Stimulated activated CD4-positive, alpha-beta T cell treated with anti-CD3 and anti-CD28 coated beads, Interleukin-15, amount 100 ng/mL, for 48 hours (primary cell): ENCODE measurements around the gene GPR17.

Source experiments
- DNase-seq, 2 donors: peaks; one replicate each; pipeline ENCODE4 v3.0.0-alpha.2; 2020; ENCODE audit warnings: low read depth in 2 of 2

The GPR17 gene

DNA sequence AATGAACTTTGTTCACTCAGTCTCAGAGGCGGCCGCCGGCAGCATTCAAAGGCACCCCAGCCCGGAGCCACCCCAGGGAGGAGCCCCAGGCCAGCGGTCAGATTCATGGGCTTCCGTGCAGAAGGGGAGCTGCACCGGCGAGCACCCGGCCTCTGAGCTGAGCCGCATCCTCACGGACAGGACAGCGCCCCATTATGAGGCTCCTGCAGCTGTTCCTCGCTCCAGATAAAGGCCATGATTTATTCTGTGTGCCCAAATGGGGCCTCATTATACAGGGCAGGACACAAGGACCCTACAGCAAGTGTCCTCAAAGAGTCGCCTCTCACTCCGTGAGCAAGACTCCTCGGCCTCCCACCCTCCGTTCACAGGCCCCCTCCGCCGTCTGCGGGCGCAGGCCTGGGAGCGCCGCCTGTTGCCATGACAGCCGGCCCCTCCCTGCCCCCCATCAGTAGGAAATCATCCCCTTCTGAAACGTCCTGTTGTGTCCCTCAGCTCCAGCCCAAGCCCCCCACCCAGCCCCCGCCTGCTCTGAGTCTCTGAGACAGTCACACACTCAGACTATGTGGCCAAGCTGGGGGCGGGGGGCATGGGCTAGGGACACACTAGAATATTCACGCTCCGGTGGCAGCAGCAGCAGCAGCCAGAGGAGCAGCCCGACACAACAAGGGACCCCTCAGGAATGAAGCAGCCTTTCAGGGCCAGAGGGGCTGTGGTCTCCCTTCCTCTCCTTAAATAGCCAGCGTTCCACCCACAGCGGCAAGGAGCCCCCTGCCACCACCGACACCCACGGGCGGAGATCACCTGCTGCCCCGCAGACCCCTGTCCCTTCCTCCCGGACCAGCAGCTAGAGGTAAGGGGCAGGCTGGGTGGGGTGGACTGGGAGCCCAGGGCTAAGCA is at the start of gene GPR17:
TSS of gene GPR17 (plus strand) at position 759 of the 897 bp plus-strand sequence. CDS start 4,583 bp downstream, outside the sequence.
- DNase-seq: no peak

DNA sequence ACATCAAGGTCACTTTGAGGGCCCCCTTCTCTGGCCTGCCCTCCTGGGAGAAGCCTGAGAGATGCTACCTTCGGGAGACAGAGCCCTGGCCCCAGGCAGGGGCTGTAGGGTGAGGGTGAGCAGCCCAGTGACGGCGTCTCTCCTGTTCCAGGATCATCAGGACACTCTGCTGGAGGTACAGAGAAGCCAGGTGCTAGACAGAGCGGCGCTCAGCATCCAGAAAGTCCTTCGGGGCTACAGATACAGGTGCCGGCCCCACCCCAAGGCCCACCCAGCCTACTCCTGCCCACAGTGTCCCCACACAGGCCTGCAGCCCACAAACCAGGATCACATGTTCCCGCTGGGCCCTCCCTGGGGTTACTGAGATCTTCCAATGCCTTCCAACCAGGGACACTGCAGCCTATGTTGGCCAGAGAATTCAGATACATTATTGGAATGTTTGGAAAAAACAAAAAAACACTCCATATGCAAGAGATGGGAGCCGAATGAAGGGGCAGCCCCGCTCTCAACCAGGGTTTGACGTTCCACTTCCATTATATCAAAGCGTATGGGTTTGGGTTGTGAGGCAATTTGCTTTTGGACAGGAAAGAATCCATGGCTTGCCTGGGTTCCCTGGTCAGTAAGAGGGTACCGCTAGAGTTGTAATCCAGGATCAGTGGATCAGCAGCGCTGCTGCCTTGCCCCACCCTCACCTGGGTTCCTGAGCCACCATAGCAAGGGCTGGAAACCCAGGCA is 49.5 kb upstream of the GPR17 start:
- DNase-seq: no peak

GRCh38 chr2:127597046-127597983 is 48.6 kb upstream of the GPR17 start:
- DNase-seq: no peak

DNA sequence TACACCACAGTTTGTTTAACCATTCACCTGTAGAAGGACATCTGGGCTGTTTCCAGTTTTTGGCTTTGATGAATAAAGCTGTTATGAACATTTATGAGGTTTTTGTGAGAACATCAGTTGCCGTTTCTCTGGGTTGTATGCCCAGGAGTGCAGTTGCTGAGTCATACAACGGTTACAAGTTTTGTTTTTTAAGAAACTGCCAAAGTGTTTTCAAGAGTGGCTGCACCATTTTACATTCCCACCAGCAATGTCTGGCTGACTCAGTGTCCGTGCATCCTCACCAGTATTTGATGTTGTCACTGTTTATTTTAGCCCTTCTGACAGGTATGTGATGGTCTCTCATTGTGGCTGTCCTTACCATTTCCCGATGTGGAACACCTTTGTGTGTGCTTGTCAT is 48.0 kb upstream of the GPR17 start:
- no peak for DNase-seq

DNA sequence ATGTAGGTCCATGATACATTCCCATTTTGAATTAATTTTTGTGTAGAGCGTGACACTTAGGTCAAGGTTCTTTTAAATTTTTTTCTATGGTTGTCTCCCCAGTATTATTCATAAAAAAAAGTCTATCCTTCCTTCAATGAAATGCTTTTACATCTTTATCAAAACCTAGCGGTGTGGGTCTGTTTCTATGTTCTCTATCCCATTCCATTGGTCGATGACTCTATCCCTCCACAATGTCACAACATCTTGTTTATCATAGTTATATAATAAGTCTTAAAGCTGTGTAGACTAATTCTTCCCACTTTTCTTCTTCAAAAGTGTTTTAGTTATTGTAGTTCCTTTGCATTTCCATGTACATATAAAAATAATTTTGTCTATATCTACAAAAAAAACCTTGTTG is 47.2 kb upstream of the GPR17 start:
- no peak for DNase-seq

DNA sequence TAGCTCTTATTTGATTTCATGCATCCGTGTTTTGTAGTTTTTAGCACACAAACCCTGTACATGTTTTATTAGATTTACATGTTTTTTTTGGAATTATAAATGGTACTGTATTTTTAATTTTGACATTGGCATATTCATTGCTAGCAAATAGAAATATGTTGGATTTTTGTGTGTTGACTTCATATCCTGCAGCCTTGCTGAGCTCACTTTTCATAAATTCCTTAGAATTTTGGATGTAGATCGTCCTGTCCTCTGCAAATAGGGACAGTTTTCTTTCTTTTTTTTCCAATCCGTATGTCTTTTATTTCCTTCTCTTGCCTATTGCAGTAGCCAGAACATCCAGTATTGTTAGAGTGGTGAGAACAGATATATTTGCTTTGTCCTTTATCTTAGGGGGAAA is 46.7 kb upstream of the GPR17 start:
- no peak for DNase-seq

DNA sequence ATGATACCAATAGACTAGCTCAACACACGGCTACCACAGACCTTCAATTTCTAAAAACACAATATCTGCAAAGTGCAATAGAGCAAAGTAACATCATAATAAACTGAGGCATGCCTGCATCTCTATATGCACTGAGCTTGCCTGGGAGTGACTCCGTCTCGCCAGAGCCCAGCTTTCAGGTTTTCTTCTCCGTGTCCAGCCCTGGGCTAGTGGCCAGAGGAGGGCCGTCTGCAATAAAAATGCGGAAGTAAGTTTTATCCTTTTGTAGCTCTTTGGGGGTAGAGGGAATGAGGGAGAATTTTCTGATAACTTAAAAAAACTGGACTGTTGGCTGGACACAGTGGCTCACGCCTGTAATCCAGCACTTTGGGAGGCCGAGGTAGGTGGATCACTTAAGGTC is 41.0 kb upstream of the GPR17 start:
- DNase-seq: no peak

GRCh38 chr2:127605691-127606263 is 40.2 kb upstream of the GPR17 start:
- DNase-seq: no peak

GRCh38 chr2:127606625-127607398 is 39.1 kb upstream of the GPR17 start:
- no peak for DNase-seq

GRCh38 chr2:127607399-127607908 is 38.5 kb upstream of the GPR17 start:
- no peak for DNase-seq

GRCh38 chr2:127608061-127609030 is 37.6 kb upstream of the GPR17 start:
- DNase-seq: no peak

GRCh38 chr2:127609031-127609751 is 36.8 kb upstream of the GPR17 start:
- DNase-seq: no peak

DNA sequence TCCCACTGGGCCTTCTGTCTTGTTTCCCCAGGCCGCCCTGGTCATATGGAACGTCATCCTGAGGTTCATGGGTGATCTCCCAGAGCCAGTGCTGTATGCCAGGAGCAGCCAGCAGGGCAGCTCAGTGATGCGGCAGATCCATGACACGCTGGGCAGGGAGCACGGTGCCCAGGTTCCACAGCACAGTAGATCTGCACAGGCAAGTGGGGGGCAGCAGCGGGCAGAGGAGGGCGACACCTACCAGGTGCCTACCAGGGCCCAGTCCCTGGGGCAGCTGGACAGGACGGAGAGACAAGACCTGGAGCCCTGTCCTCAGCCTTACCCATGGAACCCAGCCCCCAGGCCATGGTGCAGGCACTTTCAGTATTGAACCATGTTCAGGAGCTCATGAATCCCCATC is 36.1 kb upstream of the GPR17 start:
- DNase-seq: no peak

GRCh38 chr2:127610561-127610960 is 35.4 kb upstream of the GPR17 start:
- no peak for DNase-seq

DNA sequence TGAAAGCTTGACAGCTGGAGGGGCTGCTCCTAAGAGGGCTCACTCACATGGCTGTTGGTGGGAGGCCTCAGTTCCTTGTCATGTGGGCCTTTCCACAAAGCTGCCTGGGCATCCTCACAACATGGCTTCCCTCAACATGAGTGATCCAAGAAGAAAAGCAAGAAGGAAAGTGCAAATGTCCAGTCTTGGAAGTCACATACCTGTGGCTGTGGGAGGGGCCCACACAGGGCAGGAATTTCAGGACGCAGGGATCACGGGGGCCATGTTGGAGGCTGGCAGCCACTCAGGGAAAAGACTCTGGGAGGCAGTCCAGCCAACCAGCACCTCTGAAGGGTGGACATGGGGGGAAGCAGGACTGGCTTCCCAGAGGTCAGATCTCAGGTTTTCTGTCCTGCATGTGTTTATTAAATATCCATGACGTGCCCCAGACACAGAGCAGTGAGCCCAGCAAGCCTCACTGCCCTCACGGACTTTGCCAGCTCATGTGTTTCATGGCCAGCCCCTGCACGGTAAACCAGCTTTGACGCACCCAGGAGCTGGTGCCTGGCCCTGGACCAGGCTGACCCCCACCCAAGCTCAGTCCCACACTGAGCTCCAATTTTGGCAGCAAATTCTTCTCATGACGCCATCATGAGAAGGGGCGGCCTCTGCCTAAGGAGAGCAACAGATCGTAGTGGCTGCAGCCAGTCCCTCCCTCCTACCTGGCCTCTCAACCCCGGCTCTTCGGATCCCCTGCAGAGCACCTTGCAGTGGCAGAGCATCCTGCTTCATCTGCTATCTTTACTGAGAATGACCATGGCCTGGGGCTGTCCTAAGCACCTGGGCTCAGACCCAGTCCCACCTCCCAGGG is 34.7 kb upstream of the GPR17 start:
- DNase-seq: no peak

- DNase-seq: no peak
Measured at GRCh38 chr2:127612111-127612822, 33.7 kb upstream of the GPR17 start.

DNA sequence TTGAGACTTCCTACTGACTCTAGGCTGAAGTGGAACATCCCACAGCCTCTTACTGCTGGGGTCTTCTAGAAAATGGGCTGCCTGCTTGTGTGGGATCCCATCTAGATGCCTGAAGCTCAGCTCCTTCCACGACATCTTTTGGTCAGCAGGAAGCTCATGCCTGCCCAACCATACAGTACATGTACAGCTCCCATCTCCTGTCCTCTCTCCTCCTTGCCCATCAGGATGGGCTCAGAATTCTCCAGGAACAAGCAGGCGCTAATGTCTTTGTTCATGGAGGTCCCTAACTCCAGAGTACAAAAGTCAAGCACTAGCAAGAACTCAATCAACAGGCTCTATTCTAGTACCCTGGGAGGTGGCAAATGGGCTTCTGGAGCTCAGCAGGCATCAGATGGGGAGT is 31.7 kb upstream of the GPR17 start:
- no peak for DNase-seq
